Dendritic cell treated with granulocyte-macrophage colony-stimulating factor and Interleukin-4, amounts not matched to agents 40 ng/mL and 50 ng/mL, for 4 days (primary cell): Measurements from ENCODE around the gene PTPN9.

Source experiments
- H3K27ac Mint-ChIP-seq: one replicate; pipeline ENCODE4 v1.8.0; 2022; ENCODE audit warnings: mild to moderate bottlenecking, mixed read lengths
- H3K27me3 Mint-ChIP-seq: one replicate; pipeline ENCODE4 v1.8.0; 2022; ENCODE audit warnings: mild to moderate bottlenecking, mixed read lengths
- H3K36me3 Mint-ChIP-seq: one replicate; pipeline ENCODE4 v1.8.0; 2022; ENCODE audit warnings: low read depth, mixed read lengths
- H3K4me1 Mint-ChIP-seq: one replicate; pipeline ENCODE4 v1.8.0; 2022; ENCODE audit warnings: low read depth, mixed read lengths
- H3K4me3 Mint-ChIP-seq: one replicate; pipeline ENCODE4 v1.8.0; 2022; ENCODE audit warnings: mild to moderate bottlenecking, moderate library complexity, mixed read lengths
- H3K9me3 Mint-ChIP-seq: one replicate; pipeline ENCODE4 v1.8.0; 2022; ENCODE audit warnings: mixed read lengths
- intact Hi-C: fragments of 100-400 bp; cut with micrococcal nuclease; formaldehyde crosslinking; loops from one replicate; pipeline ENCODE4 v1.15.0; 2022

PTPN9 gene

GRCh38 chr15:75428152-75428551, 151.0 kb downstream of the PTPN9 start:
- peaks cover 69% of the 10 kb centered on the region for H3K36me3 Mint-ChIP-seq
- intact Hi-C loops: no loop called here
- H3K27ac Mint-ChIP-seq: no peak overlapping the region
- H3K4me1 Mint-ChIP-seq: peaks cover 13% of the 10 kb centered on the region
- H3K27me3 Mint-ChIP-seq: no peaks in the 10 kb centered on the region
- no peak overlapping the region for H3K4me3 Mint-ChIP-seq
- H3K9me3 Mint-ChIP-seq: no peaks in the 10 kb centered on the region

- no peaks in the 10 kb centered on the region for H3K27me3 Mint-ChIP-seq
- H3K9me3 Mint-ChIP-seq: no peaks in the 10 kb centered on the region
- no peak overlapping the region for H3K27ac Mint-ChIP-seq
- H3K4me1 Mint-ChIP-seq: peaks cover 5% of the 10 kb centered on the region
- no peak overlapping the region for H3K4me3 Mint-ChIP-seq
- peaks cover 87% of the 10 kb centered on the region for H3K36me3 Mint-ChIP-seq
- intact Hi-C loops: no loop called here
These were observed 153.1 kb downstream of the PTPN9 start for GRCh38 chr15:75425966-75426500.

- intact Hi-C loops: no loop called here
- Mint-ChIP-seq H3K36me3 (peaks cover 89% of the 10 kb centered on the region), H3K27me3 (no peaks in the 10 kb centered on the region), H3K9me3 (no peaks in the 10 kb centered on the region), H3K4me3 (no peak overlapping the region), H3K27ac (peak overlapping the region; percentile 36), H3K4me1 (no peaks in the 10 kb centered on the region)
These were observed 156.6 kb downstream of the PTPN9 start for GRCh38 chr15:75422554-75422953.

GRCh38 chr15:75420698-75421097, 158.4 kb downstream of the PTPN9 start:
- intact Hi-C loops: no loop called here
- no peak overlapping the region for H3K27ac Mint-ChIP-seq
- peaks cover 82% of the 10 kb centered on the region for H3K36me3 Mint-ChIP-seq
- H3K4me3 Mint-ChIP-seq: no peak overlapping the region
- no peaks in the 10 kb centered on the region for H3K9me3 Mint-ChIP-seq
- H3K4me1 Mint-ChIP-seq: no peaks in the 10 kb centered on the region
- H3K27me3 Mint-ChIP-seq: no peaks in the 10 kb centered on the region

GRCh38 chr15:75416584-75416983, 162.5 kb downstream of the PTPN9 start:
- intact Hi-C loops: no loop called here
- Mint-ChIP-seq H3K9me3 (no peaks in the 10 kb centered on the region), H3K27me3 (no peaks in the 10 kb centered on the region), H3K27ac (no peak overlapping the region), H3K4me3 (no peak overlapping the region), H3K36me3 (peaks cover 83% of the 10 kb centered on the region), H3K4me1 (no peaks in the 10 kb centered on the region)
